Liver (tissue), 9 donors: Measurements from ENCODE around the gene C16orf86. TPM values are rescaled to one million over a fixed set of nuclear protein-coding genes. Genes with fewer than 3 reads are reported as not detected.

ENCODE experiments used
- DNase-seq: peaks from one replicate; pipeline ENCODE4 v3.0.0-alpha.2; 2017; ENCODE audit warnings: low spot score
- H3K27ac ChIP-seq, 2 donors: one replicate each; pipeline ENCODE4 v1.7.0; 2013; ENCODE audit warnings: inconsistent platforms in 2 of 2, low read length in 2 of 2, control low read depth in 1 of 2, low read depth in 1 of 2, mild to moderate bottlenecking in 1 of 2
- H3K27me3 ChIP-seq, 4 donors: one replicate each; pipeline versions ENCODE4 v1.6.1 to v1.7.0; 2013; ENCODE audit warnings: low read length in 3 of 4, inconsistent platforms in 1 of 4, mild to moderate bottlenecking in 1 of 4, moderate library complexity in 1 of 4; ENCODE audit not compliant: control insufficient read depth in 4 of 4, insufficient read depth in 4 of 4
- H3K36me3 ChIP-seq, 4 donors: one replicate each; pipeline versions ENCODE4 v1.6.1 to v1.7.0; 2013; ENCODE audit warnings: low read length in 3 of 4, mild to moderate bottlenecking in 3 of 4, low read depth in 1 of 4, moderate library complexity in 1 of 4; ENCODE audit not compliant: control insufficient read depth in 4 of 4, insufficient read depth in 3 of 4
- H3K4me1 ChIP-seq, 4 donors: one replicate each; pipeline versions ENCODE4 v1.6.1 to v1.7.0; 2013; ENCODE audit warnings: low read length in 3 of 4, mild to moderate bottlenecking in 3 of 4, moderate library complexity in 1 of 4; ENCODE audit not compliant: control insufficient read depth in 4 of 4, insufficient read depth in 4 of 4
- H3K4me3 ChIP-seq, 3 donors: one replicate each; pipeline versions ENCODE4 v1.6.1 to v1.7.0; 2013; ENCODE audit warnings: low read length in 3 of 3, control low read depth in 1 of 3, low read depth in 1 of 3, mild to moderate bottlenecking in 1 of 3
- H3K9ac ChIP-seq, 2 donors: one replicate each; pipeline ENCODE4 v1.7.0; 2013; ENCODE audit warnings: low read length in 2 of 2, mild to moderate bottlenecking in 2 of 2, moderate library complexity in 2 of 2, control low read depth in 1 of 2, low read depth in 1 of 2
- H3K9me3 ChIP-seq, 4 donors: one replicate each; pipeline versions ENCODE4 v1.6.1 to v1.7.0; 2013; ENCODE audit warnings: low read length in 3 of 4; ENCODE audit not compliant: control insufficient read depth in 4 of 4
- ATF3 ChIP-seq: IDR thresholded peaks from 2 replicates; pipeline ENCODE4 v1.6.1; 2016; ENCODE audit warnings: antibody characterized with exemption
- EGR1 ChIP-seq, 2 donors: IDR thresholded peaks; 2 replicates each; pipeline ENCODE4 v1.6.1; 2016 to 2018; ENCODE audit warnings: antibody characterized with exemption in 2 of 2, low read depth in 2 of 2
- FOXA1 ChIP-seq: IDR thresholded peaks from 2 replicates; pipeline ENCODE4 v1.6.1; 2016; ENCODE audit warnings: antibody characterized with exemption
- FOXA2 ChIP-seq: IDR thresholded peaks from 2 replicates; pipeline ENCODE4 v1.6.1; 2016; ENCODE audit warnings: antibody characterized with exemption
- GABPA ChIP-seq, 2 donors: IDR thresholded peaks in 1 of 2; conservative IDR thresholded peaks in 1 of 2; 2 replicates each; pipeline ENCODE4 v1.6.1; 2016; ENCODE audit warnings: antibody characterized with exemption in 2 of 2, mild to moderate bottlenecking in 1 of 2, moderate library complexity in 1 of 2
- HNF4A ChIP-seq, 2 donors: conservative IDR thresholded peaks; 2 replicates each; pipeline ENCODE4 v1.6.1; 2016; ENCODE audit warnings: antibody characterized with exemption in 2 of 2, mild to moderate bottlenecking in 2 of 2
- HNF4G ChIP-seq: IDR thresholded peaks from 2 replicates; pipeline ENCODE4 v1.6.1; 2016; ENCODE audit warnings: antibody characterized with exemption
- JUND ChIP-seq, 2 donors: IDR thresholded peaks; 2 replicates each; pipeline ENCODE4 v1.6.1; 2016; ENCODE audit warnings: antibody characterized with exemption in 2 of 2
- NR2F2 ChIP-seq: IDR thresholded peaks from 2 replicates; pipeline ENCODE4 v1.6.1; 2016; ENCODE audit warnings: antibody characterized with exemption
- RAD21 ChIP-seq, 2 donors: IDR thresholded peaks; 2 replicates each; pipeline ENCODE4 v1.6.1; 2016; ENCODE audit warnings: antibody characterized with exemption in 2 of 2, mild to moderate bottlenecking in 2 of 2
- RXRA ChIP-seq, 2 donors: IDR thresholded peaks; 2 replicates each; pipeline ENCODE4 v1.6.1; 2017 to 2018; ENCODE audit warnings: antibody characterized with exemption in 2 of 2, mild to moderate bottlenecking in 1 of 2
- SP1 ChIP-seq: IDR thresholded peaks from 2 replicates; pipeline ENCODE4 v1.6.1; 2018; ENCODE audit warnings: antibody characterized with exemption, mild to moderate bottlenecking
- TAF1 ChIP-seq: conservative IDR thresholded peaks from 2 replicates; pipeline ENCODE4 v1.6.1; 2016; ENCODE audit warnings: antibody characterized with exemption, mild to moderate bottlenecking
- YY1 ChIP-seq: IDR thresholded peaks from 2 replicates; pipeline ENCODE4 v1.6.1; 2016; ENCODE audit warnings: antibody characterized with exemption, mild to moderate bottlenecking
- WGBS: extraction: QIAGEN DNeasy Blood & Tissue Kit; methylation state at CpG from one replicate; pipeline ENCODE4 v1.1.7; 2013; 5-methylcytosine and 5-hydroxymethylcytosine counted together
- polyA plus RNA-seq, 2 donors: library from polyadenylated mRNA; stranded (reverse) in 1 of 2; unstranded in 1 of 2; fragments of 200-250 nt in 1 of 2; fragments of >200 nt in 1 of 2; fragmentation: Nextera tagmentation in 1 of 2; extraction: Ambion mirVana in 1 of 2; gene quantifications; one replicate each; pipeline versions ENCODE4 v1.2.1 to v1.2.3, GENCODE V29; 2013 to 2015
- total RNA-seq, 2 donors: library from RNA; depleted of rRNA; stranded (reverse); fragments of >200 nt; gene quantifications; one replicate each; pipeline ENCODE4 v1.2.3, GENCODE V29; 2014
- TF ChIP-seq, protein P1 (sequence below): IDR thresholded peaks from 2 replicates; pipeline ENCODE4 v1.6.1; 2016; ENCODE audit warnings: antibody characterized with exemption, mild to moderate bottlenecking
- TF ChIP-seq, protein P2 (sequence below): IDR thresholded peaks from 2 replicates; pipeline ENCODE4 v1.6.1; 2016; ENCODE audit warnings: antibody characterized with exemption
- TF ChIP-seq, protein P3 (sequence below): fragments of 150-350 bp; IDR thresholded peaks from 2 replicates; pipeline ENCODE4 v1.5.1; 2017; ENCODE audit warnings: improper control_type of control experiment, low read depth, low read length; ENCODE audit not compliant: missing input control
- TF ChIP-seq, protein P4 (sequence below): IDR thresholded peaks from 2 replicates; pipeline ENCODE4 v1.6.1; 2016; ENCODE audit warnings: antibody characterized with exemption
- donor health status: healthy.
- donor health status: healthy.
- donor health status: healthy.
- donor health status: healthy.
- donor health status: healthy.

The C16orf86 gene
- total and polyA plus RNA-seq, 4 donors: 1.2 to 2.6 (median 2.1) TPM

GRCh38 chr16:67699265-67699664, 32.7 kb downstream of the C16orf86 start:
- H3K27me3 ChIP-seq: no peaks in the 10 kb centered on the region
- H3K4me1 ChIP-seq: peaks cover 0 to 20% (median 10%) of the 10 kb centered on the region in 4 donors
- no peak overlapping the region for H3K9ac ChIP-seq
- TF ChIP-seq RAD21 (IDR thresholded peaks at IDR 0.05) (no peak), NR2F2 (no peak), FOXA2 (no peak), HNF4G (no peak), JUND (IDR thresholded peaks at IDR 0.05) (no peak), FOXA1 (no peak), ATF3 (no peak), HNF4A (conservative IDR thresholded peaks at IDR 0.05) (no peak), TAF1 (no peak), SP1 (no peak), EGR1 (IDR thresholded peaks at IDR 0.05; ENCODE audit: low read depth in 2 of 2) (no peak), GABPA (IDR thresholded peaks at IDR 0.05 in 1 of 2, conservative IDR thresholded peaks at IDR 0.05 in 1 of 2) (no peak), RXRA (IDR thresholded peaks at IDR 0.05) (no peak), YY1 (no peak)
- TF ChIP-seq, protein P1, sequence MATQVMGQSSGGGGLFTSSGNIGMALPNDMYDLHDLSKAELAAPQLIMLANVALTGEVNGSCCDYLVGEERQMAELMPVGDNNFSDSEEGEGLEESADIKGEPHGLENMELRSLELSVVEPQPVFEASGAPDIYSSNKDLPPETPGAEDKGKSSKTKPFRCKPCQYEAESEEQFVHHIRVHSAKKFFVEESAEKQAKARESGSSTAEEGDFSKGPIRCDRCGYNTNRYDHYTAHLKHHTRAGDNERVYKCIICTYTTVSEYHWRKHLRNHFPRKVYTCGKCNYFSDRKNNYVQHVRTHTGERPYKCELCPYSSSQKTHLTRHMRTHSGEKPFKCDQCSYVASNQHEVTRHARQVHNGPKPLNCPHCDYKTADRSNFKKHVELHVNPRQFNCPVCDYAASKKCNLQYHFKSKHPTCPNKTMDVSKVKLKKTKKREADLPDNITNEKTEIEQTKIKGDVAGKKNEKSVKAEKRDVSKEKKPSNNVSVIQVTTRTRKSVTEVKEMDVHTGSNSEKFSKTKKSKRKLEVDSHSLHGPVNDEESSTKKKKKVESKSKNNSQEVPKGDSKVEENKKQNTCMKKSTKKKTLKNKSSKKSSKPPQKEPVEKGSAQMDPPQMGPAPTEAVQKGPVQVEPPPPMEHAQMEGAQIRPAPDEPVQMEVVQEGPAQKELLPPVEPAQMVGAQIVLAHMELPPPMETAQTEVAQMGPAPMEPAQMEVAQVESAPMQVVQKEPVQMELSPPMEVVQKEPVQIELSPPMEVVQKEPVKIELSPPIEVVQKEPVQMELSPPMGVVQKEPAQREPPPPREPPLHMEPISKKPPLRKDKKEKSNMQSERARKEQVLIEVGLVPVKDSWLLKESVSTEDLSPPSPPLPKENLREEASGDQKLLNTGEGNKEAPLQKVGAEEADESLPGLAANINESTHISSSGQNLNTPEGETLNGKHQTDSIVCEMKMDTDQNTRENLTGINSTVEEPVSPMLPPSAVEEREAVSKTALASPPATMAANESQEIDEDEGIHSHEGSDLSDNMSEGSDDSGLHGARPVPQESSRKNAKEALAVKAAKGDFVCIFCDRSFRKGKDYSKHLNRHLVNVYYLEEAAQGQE: no peak
- TF ChIP-seq, protein P2, sequence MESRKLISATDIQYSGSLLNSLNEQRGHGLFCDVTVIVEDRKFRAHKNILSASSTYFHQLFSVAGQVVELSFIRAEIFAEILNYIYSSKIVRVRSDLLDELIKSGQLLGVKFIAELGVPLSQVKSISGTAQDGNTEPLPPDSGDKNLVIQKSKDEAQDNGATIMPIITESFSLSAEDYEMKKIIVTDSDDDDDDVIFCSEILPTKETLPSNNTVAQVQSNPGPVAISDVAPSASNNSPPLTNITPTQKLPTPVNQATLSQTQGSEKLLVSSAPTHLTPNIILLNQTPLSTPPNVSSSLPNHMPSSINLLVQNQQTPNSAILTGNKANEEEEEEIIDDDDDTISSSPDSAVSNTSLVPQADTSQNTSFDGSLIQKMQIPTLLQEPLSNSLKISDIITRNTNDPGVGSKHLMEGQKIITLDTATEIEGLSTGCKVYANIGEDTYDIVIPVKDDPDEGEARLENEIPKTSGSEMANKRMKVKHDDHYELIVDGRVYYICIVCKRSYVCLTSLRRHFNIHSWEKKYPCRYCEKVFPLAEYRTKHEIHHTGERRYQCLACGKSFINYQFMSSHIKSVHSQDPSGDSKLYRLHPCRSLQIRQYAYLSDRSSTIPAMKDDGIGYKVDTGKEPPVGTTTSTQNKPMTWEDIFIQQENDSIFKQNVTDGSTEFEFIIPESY: no peak
- TF ChIP-seq, protein P3, sequence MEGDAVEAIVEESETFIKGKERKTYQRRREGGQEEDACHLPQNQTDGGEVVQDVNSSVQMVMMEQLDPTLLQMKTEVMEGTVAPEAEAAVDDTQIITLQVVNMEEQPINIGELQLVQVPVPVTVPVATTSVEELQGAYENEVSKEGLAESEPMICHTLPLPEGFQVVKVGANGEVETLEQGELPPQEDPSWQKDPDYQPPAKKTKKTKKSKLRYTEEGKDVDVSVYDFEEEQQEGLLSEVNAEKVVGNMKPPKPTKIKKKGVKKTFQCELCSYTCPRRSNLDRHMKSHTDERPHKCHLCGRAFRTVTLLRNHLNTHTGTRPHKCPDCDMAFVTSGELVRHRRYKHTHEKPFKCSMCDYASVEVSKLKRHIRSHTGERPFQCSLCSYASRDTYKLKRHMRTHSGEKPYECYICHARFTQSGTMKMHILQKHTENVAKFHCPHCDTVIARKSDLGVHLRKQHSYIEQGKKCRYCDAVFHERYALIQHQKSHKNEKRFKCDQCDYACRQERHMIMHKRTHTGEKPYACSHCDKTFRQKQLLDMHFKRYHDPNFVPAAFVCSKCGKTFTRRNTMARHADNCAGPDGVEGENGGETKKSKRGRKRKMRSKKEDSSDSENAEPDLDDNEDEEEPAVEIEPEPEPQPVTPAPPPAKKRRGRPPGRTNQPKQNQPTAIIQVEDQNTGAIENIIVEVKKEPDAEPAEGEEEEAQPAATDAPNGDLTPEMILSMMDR: no peak
- TF ChIP-seq, protein P4, sequence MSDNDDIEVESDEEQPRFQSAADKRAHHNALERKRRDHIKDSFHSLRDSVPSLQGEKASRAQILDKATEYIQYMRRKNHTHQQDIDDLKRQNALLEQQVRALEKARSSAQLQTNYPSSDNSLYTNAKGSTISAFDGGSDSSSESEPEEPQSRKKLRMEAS: no peak
- H3K4me3 ChIP-seq: no peak overlapping the region
- H3K27ac ChIP-seq: no peak overlapping the region
- WGBS: 91% methylated on average over 7 of the region's 7 CpGs
- H3K36me3 ChIP-seq: peaks cover 0 to 2% (median 2%) of the 10 kb centered on the region in 4 donors
- no peaks in the 10 kb centered on the region for H3K9me3 ChIP-seq
- no peak for DNase-seq
